Neural cell (in vitro differentiated cells): ENCODE measurements around the gene PHLDA2. TPM values are rescaled to one million over a fixed set of nuclear protein-coding genes. Genes with fewer than 3 reads are reported as not detected.

Experiments used
- H2AFZ ChIP-seq: fragments of 200-600, 300-800 bp; sonication (generic), shearing (Covaris generic); 2 replicates; pipeline ENCODE4 v1.6.0; 2014; ENCODE audit warnings: low read depth, mild to moderate bottlenecking, antibody characterized with exemption, low read length, moderate library complexity
- H3F3A ChIP-seq: fragments of 200-600 bp; shearing (Covaris generic); 2 replicates; pipeline ENCODE4 v1.6.1; 2016; ENCODE audit warnings: mild to moderate bottlenecking, moderate library complexity, mixed read lengths, antibody characterized with exemption, low read length; ENCODE audit not compliant: insufficient read depth, poor library complexity, severe bottlenecking
- H3K27ac ChIP-seq: fragments of 200-600, 300-800 bp; sonication (generic), shearing (Covaris generic); 2 replicates; pipeline ENCODE4 v1.5.1; 2014; ENCODE audit warnings: mild to moderate bottlenecking, low read length, moderate library complexity
- H3K27me3 ChIP-seq: fragments of 300-800, 200-600 bp; sonication (generic), shearing (Covaris generic); 2 replicates; pipeline ENCODE4 v1.6.0; 2014; ENCODE audit warnings: mild to moderate bottlenecking, low read depth, low read length, moderate library complexity; ENCODE audit not compliant: insufficient read depth
- H3K36me3 ChIP-seq: fragments of 300-800, 200-600 bp; sonication (generic), shearing (Covaris generic); 2 replicates; pipeline ENCODE4 v1.5.1; 2014; ENCODE audit warnings: mild to moderate bottlenecking, antibody characterized with exemption, low read length, moderate library complexity; ENCODE audit not compliant: insufficient read depth
- H3K4me2 ChIP-seq: fragments of 300-800, 200-600 bp; sonication (generic), shearing (Covaris generic); 2 replicates; pipeline ENCODE4 v1.6.0; 2014; ENCODE audit warnings: mild to moderate bottlenecking, low read length
- H3K4me3 ChIP-seq: fragments of 300-800, 200-600 bp; sonication (generic), shearing (Covaris generic); 2 replicates; pipeline ENCODE4 v1.5.1; 2014; ENCODE audit warnings: mild to moderate bottlenecking, low read length, moderate library complexity
- H3K79me2 ChIP-seq: fragments of 200-600 bp; shearing (Covaris generic); replicated peaks from 2 replicates; pipeline ENCODE4 v1.6.0; 2014; ENCODE audit warnings: mild to moderate bottlenecking, low read length, moderate library complexity; ENCODE audit not compliant: insufficient read depth
- H3K9ac ChIP-seq: fragments of 300-800, 200-600 bp; sonication (generic), shearing (Covaris generic); 2 replicates; pipeline ENCODE4 v1.6.1; 2016; ENCODE audit warnings: mild to moderate bottlenecking, low read length, mixed read lengths
- H3K9me2 ChIP-seq: fragments of 200-600 bp; shearing (Covaris generic); 2 replicates; pipeline ENCODE4 v1.6.1; 2016; ENCODE audit warnings: mild to moderate bottlenecking, low read length, mixed read lengths; ENCODE audit not compliant: insufficient read depth
- H3K9me3 ChIP-seq: fragments of 200-600, 300-800 bp; sonication (generic), shearing (Covaris generic); 2 replicates; pipeline ENCODE4 v1.6.1; 2016; ENCODE audit warnings: mild to moderate bottlenecking, mixed run types, low read length, moderate library complexity, mixed read lengths
- H4K20me1 ChIP-seq: fragments of 200-600 bp; shearing (Covaris generic); 2 replicates; pipeline ENCODE4 v1.6.1; 2016; ENCODE audit warnings: mild to moderate bottlenecking, mixed run types; ENCODE audit not compliant: insufficient read depth
- CTCF ChIP-seq: fragments of 450-650 bp; IDR thresholded peaks from 2 replicates; pipeline ENCODE4 v1.5.1; 2014; ENCODE audit warnings: antibody characterized with exemption, mild to moderate bottlenecking, moderate library complexity; ENCODE audit not compliant: poor library complexity, severe bottlenecking
- EP300 ChIP-seq: fragments of 450-650 bp; conservative IDR thresholded peaks from 2 replicates; pipeline ENCODE4 v1.6.1; 2014; ENCODE audit warnings: antibody characterized with exemption, mild to moderate bottlenecking, moderate library complexity; ENCODE audit not compliant: poor library complexity, severe bottlenecking
- EZH2 ChIP-seq: fragments of 200-600, 300-800 bp; shearing (Covaris generic), sonication (generic); IDR thresholded peaks from 2 replicates; pipeline ENCODE4 v1.6.1; 2014; ENCODE audit warnings: antibody characterized with exemption, low read length, borderline replicate concordance, mild to moderate bottlenecking; ENCODE audit not compliant: insufficient read depth, poor library complexity, severe bottlenecking
- MXI1 ChIP-seq: fragments of 450-650 bp; conservative IDR thresholded peaks from 2 replicates; pipeline ENCODE4 v1.6.1; 2014; ENCODE audit warnings: antibody characterized with exemption, mild to moderate bottlenecking; ENCODE audit not compliant: poor library complexity, severe bottlenecking
- POLR2AphosphoS5 ChIP-seq: IDR thresholded peaks from 2 replicates; pipeline ENCODE4 v1.6.1; 2012
- RAD21 ChIP-seq: fragments of 450-650 bp; conservative IDR thresholded peaks from 2 replicates; pipeline ENCODE4 v1.6.1; 2014; ENCODE audit warnings: antibody characterized with exemption, mild to moderate bottlenecking, moderate library complexity
- REST ChIP-seq: IDR thresholded peaks from 2 replicates; pipeline ENCODE4 v1.6.1; 2012; ENCODE audit warnings: borderline replicate concordance
- SMC3 ChIP-seq: fragments of 450-650 bp; conservative IDR thresholded peaks from 2 replicates; pipeline ENCODE4 v1.6.1; 2014; ENCODE audit warnings: antibody characterized with exemption, mild to moderate bottlenecking, moderate library complexity; ENCODE audit not compliant: poor library complexity
- TAF1 ChIP-seq: IDR thresholded peaks from 2 replicates; pipeline ENCODE4 v1.6.1; 2012; ENCODE audit warnings: low read depth
- polyA plus RNA-seq: library from polyadenylated mRNA; depleted of rRNA; stranded (reverse); fragments of >200 nt; gene quantifications from 2 replicates; pipeline ENCODE4 v1.2.3, GENCODE V29; 2014

Gene PHLDA2
- polyA plus RNA-seq, 1 donor from 2014 or later: not detected

GRCh38 chr11:2898366-2899079, 30.7 kb downstream of the PHLDA2 start:
- Histone ChIP-seq H3K79me2 (no peaks in the 10 kb centered on the region), H3K27ac (no peak overlapping the region), H3K4me3 (no peak overlapping the region), H2AFZ (no peak overlapping the region), H3K9me3 (no peaks in the 10 kb centered on the region), H3K9me2 (no peaks in the 10 kb centered on the region), H3K9ac (no peak overlapping the region), H3K4me2 (no peak overlapping the region), H3K36me3 (no peaks in the 10 kb centered on the region), H4K20me1 (no peaks in the 10 kb centered on the region), H3F3A (no peaks in the 10 kb centered on the region), H3K27me3 (peaks cover 16% of the 10 kb centered on the region)
- TF ChIP-seq SMC3 (no peak), REST (no peak), POLR2AphosphoS5 (no peak)

- no peaks in the 10 kb centered on the region for H3K9me2 ChIP-seq
- H3K9me3 ChIP-seq: no peaks in the 10 kb centered on the region
- H3K27ac ChIP-seq: no peak overlapping the region
- H4K20me1 ChIP-seq: no peaks in the 10 kb centered on the region
- no peak overlapping the region for H2AFZ ChIP-seq
- H3K36me3 ChIP-seq: no peaks in the 10 kb centered on the region
- peaks cover 5% of the 10 kb centered on the region for H3K27me3 ChIP-seq
- no peak overlapping the region for H3K4me3 ChIP-seq
- H3K4me2 ChIP-seq: no peak overlapping the region
- H3F3A ChIP-seq: no peaks in the 10 kb centered on the region
- H3K9ac ChIP-seq: no peak overlapping the region
- H3K79me2 ChIP-seq: no peaks in the 10 kb centered on the region
- TF ChIP-seq EP300 (no peak), CTCF (no peak), RAD21 (no peak), REST (no peak), TAF1 (no peak), POLR2AphosphoS5 (no peak), EZH2 (no peak), MXI1 (no peak), SMC3 (no peak)
Observed at GRCh38 chr11:2897048-2897447, 32.2 kb downstream of the PHLDA2 start.
